ENCODE measurements around the gene AOC2. TPM values are rescaled to one million over a fixed set of nuclear protein-coding genes. Genes with fewer than 3 reads are reported as not detected.
A peak's percentile ranks its signal among the peaks of the same experiment; 100 is the strongest.

The AOC2 gene
- total and polyA plus RNA-seq, 2 of the 13 experiments (the other 11 are each of a cell fraction or from before 2014, with no cell fraction given), result 1.2 to 3.3 TPM

GRCh38 chr17:42798383-42799380, 45.7 kb upstream of the AOC2 start, which contains the start of the genes CNTD1 and COA3 (continued):
- peak; percentile 97 for TF ChIP-seq GMEB1 (CRISPR knock-in tag; IDR thresholded peaks at IDR 0.05; ENCODE audit: borderline replicate concordance)
- no peak for TF ChIP-seq SIX1 (CRISPR knock-in tag; IDR thresholded peaks at IDR 0.05; ENCODE audit: borderline replicate concordance)
- peak; percentile 83 for TF ChIP-seq ELF3 (CRISPR knock-in tag; IDR thresholded peaks at IDR 0.05)
- TF ChIP-seq ZNF235 (CRISPR knock-in tag; IDR thresholded peaks at IDR 0.05; ENCODE audit: borderline replicate concordance), result peak; percentile 97; the same call in 1 of the 2 replicates
- peak; percentile 90 for TF ChIP-seq MXD1 (CRISPR knock-in tag; IDR thresholded peaks at IDR 0.05)
- TF ChIP-seq STAT6 (CRISPR knock-in tag; IDR thresholded peaks at IDR 0.05; ENCODE audit: borderline replicate concordance), result peak; percentile 93
- TF ChIP-seq ZFP91 (CRISPR knock-in tag; IDR thresholded peaks at IDR 0.05; ENCODE audit: borderline replicate concordance), result peak; percentile 95; the same call in 1 of the 2 replicates
- TF ChIP-seq GATAD2A (CRISPR knock-in tag; IDR thresholded peaks at IDR 0.05), result peak; percentile 67; the same call in 1 of the 2 replicates
- peak; percentile 73 for TF ChIP-seq HOMEZ (CRISPR knock-in tag; IDR thresholded peaks at IDR 0.05; ENCODE audit: low read depth)
- peak; percentile 97 for TF ChIP-seq NCOA1 (CRISPR knock-in tag; IDR thresholded peaks at IDR 0.05)
- peak; percentile 80; the same call in 1 of the 2 replicates for TF ChIP-seq ZNF580 (CRISPR knock-in tag; IDR thresholded peaks at IDR 0.05; ENCODE audit: borderline replicate concordance, low read depth)
- peak; percentile 89 for TF ChIP-seq NFYB (CRISPR knock-in tag; IDR thresholded peaks at IDR 0.05)
- TF ChIP-seq ERF (CRISPR knock-in tag; IDR thresholded peaks at IDR 0.05), result peak; percentile 96
- TF ChIP-seq SRSF4 (IDR thresholded peaks at IDR 0.05; ENCODE audit: low read depth, low read length, poor library complexity, severe bottlenecking), result no peak
- peak; percentile 8; the same call in 1 of the 2 replicates for TF ChIP-seq ZBTB49 (CRISPR knock-in tag; IDR thresholded peaks at IDR 0.05; ENCODE audit: borderline replicate concordance)

Measured in HepG2 (cell line).